ENCODE measurements around the gene FILIP1. TPM values are rescaled to one million over a fixed set of nuclear protein-coding genes. Genes with fewer than 3 reads are reported as not detected.

FILIP1 gene
- total and polyA plus RNA-seq, 2 of the 8 experiments (the other 6 are each of a cell fraction or from before 2014, with no cell fraction given) = 2.4 to 5.7 TPM

DNA sequence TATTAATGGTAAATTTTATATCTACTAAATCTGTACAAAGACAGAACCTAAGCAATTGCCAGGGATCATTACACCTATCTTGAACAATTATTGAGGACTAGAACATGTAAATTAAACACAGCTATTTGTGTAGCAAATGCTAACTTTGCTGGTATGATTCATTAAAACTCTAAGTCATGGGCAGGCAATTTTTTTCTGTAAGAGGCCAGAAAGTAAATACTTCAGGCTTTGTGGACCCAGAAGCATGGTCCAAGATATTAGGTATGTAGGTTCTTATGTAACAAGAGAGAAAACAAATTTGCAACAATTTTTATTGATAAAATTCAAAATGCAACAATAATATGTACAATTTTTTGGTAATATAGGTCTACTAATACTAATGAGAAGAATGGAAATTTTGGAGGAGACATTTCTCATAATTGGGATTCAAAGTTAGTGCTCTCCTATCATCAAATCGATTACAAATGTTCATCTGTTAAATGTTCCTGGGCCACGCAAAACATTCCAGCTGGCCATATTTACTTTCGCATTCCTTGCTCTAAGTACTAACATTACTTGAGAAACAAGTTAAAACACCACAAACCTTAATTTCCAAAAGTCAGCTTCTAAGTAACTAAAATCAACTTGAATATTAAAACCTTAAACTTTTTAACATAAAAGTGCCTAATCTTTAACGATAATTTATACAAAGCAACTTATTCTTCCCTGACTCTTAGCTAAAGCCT lies 213.3 kb downstream of the FILIP1 start:
- H4K5ac ChIP-seq (ENCODE audit: insufficient read length, low read depth, low read length) = peak overlapping the region; percentile 74
- no peak overlapping the region for H3K18ac ChIP-seq (ENCODE audit: extremely low read depth, low read length)
- peaks cover 31 to 91% of the 10 kb centered on the region in 2 experiments for H3K79me2 ChIP-seq (ENCODE audit: control insufficient read depth in 1 of 2, insufficient read depth in 2 of 2, low read length in 2 of 2)
- H2BK5ac ChIP-seq (ENCODE audit: low read depth, low read length) = no peak overlapping the region
- H3K4me3 ChIP-seq (ENCODE audit: extremely low read depth in 1 of 4, insufficient read depth in 2 of 4, low read depth in 3 of 4, low read length in 4 of 4) = peak overlapping the region in 1 of 4 experiments; percentile 99; a peak in 2 of 8 replicates
- no peak overlapping the region for H2AFZ ChIP-seq (ENCODE audit: low read length)
- H3K27me3 ChIP-seq (replicated peaks in 1 of 4; ENCODE audit: control insufficient read depth in 3 of 4, extremely low read depth in 1 of 4, insufficient read depth in 3 of 4, low read length in 3 of 4) = no peaks in the 10 kb centered on the region
- no peaks in the 10 kb centered on the region for H3K9me3 ChIP-seq (ENCODE audit: insufficient read depth in 2 of 2, low read depth in 1 of 2, low read length in 1 of 2)
- WGBS, 2 experiments (ENCODE audit: extremely low coverage in 1 of 2, insufficient coverage in 1 of 2, insufficient read length in 1 of 2, insufficient replicate concordance in 2 of 2, low coverage in 1 of 2, low lambda C conversion rate in 2 of 2, missing lambda C conversion rate in 1 of 2) = 85% methylated on average over 4 of the region's 4 CpGs; no CpG with 5 or more reads in 1 of the 2 experiments
- no peak overlapping the region for H3K4ac ChIP-seq (replicated peaks; ENCODE audit: insufficient read length, low read depth, low read length)
- H3K14ac ChIP-seq (ENCODE audit: insufficient read length) = no peak overlapping the region
- no peak overlapping the region for H2BK12ac ChIP-seq (ENCODE audit: low read depth, low read length)
- FAIRE-seq = no peak
- POLR2A ChIA-PET (ENCODE audit: partially characterized antibody) = interaction anchor here (1.1 to 2.1 kb wide), 2 partner anchors 10 to 239 kb away, joined by 3 to 7 read pairs; no protein-coding TSS in a partner anchor
- H4K20me1 ChIP-seq (replicated peaks in 1 of 2; ENCODE audit: control insufficient read depth in 1 of 2, insufficient read depth in 2 of 2, low read length in 2 of 2) = peaks cover 2 to 4% of the 10 kb centered on the region in 2 experiments
- CTCF ChIA-PET (ENCODE audit: partially characterized antibody) = interaction anchor here (8.7 kb wide), 1 partner anchor 13 kb away, joined by 66 read pairs; no protein-coding TSS in a partner anchor
- H3K27ac ChIP-seq (ENCODE audit: low read depth, low read length) = no peak overlapping the region
- H3K23me2 ChIP-seq (ENCODE audit: low read depth, low read length) = no peaks in the 10 kb centered on the region
- H2BK15ac ChIP-seq (ENCODE audit: low read length) = no peak overlapping the region
- no peak overlapping the region for H2BK20ac ChIP-seq (ENCODE audit: low read length)
- no peak overlapping the region for H2AK5ac ChIP-seq (ENCODE audit: low read depth, low read length)
- H3K23ac ChIP-seq (ENCODE audit: insufficient read length) = no peak overlapping the region
- no peak overlapping the region for H3K56ac ChIP-seq (replicated peaks; ENCODE audit: insufficient read length, low read depth, low read length)
- peak overlapping the region; percentile 22 to 92; a peak in 2 of 4 replicates for H3K4me2 ChIP-seq (ENCODE audit: insufficient read depth in 1 of 2, low read depth in 2 of 2, low read length in 2 of 2)
- H4K91ac ChIP-seq (replicated peaks; ENCODE audit: insufficient read length, low read length) = no peak overlapping the region
- no peak overlapping the region for H4K8ac ChIP-seq (ENCODE audit: extremely low read depth, insufficient read depth, low read length)
- H3K4me1 ChIP-seq (replicated peaks in 1 of 4; ENCODE audit: control insufficient read depth in 3 of 4, insufficient read depth in 4 of 4, low read length in 3 of 4) = peaks cover 0 to 17% (median 8%) of the 10 kb centered on the region in 4 experiments; a peak in 3 of 7 replicates
- H3K36me3 ChIP-seq (ENCODE audit: control insufficient read depth in 2 of 4, insufficient read depth in 4 of 4, low read length in 3 of 4) = no peaks in the 10 kb centered on the region; a peak in 1 of 8 replicates
- H2BK120ac ChIP-seq (replicated peaks; ENCODE audit: low read depth, low read length) = no peak overlapping the region
- H3K79me1 ChIP-seq (ENCODE audit: low read depth, low read length) = peaks cover 3% of the 10 kb centered on the region; the same call in 1 of the 2 replicates
- no peak overlapping the region for H3K9ac ChIP-seq (replicated peaks in 1 of 4; ENCODE audit: extremely low read depth in 1 of 4, low read depth in 3 of 4, low read length in 3 of 4)
- no peak for DNase-seq (ENCODE audit: low read depth in 1 of 2, low spot score in 2 of 2)
- TF ChIP-seq GTF2F1 (IDR thresholded peaks at IDR 0.05; ENCODE audit: borderline replicate concordance, low read depth, low read length) (no peak), CHD1 (IDR thresholded peaks at IDR 0.05; ENCODE audit: low read depth, low read length) (no peak), KDM1A (IDR thresholded peaks at IDR 0.05; ENCODE audit: borderline replicate concordance, low read length) (no peak), SAP30 (IDR thresholded peaks at IDR 0.05; ENCODE audit: insufficient read depth, insufficient replicate concordance, low read length) (no peak), POU5F1 (IDR thresholded peaks at IDR 0.05; ENCODE audit: low read depth, low read length) (no peak), SUZ12 (IDR thresholded peaks at IDR 0.05; ENCODE audit: low read length) (no peak), RNF2 (IDR thresholded peaks at IDR 0.05; ENCODE audit: borderline replicate concordance, low read depth, low read length, missing control alignments, poor library complexity, severe bottlenecking) (no peak), GABPA (IDR thresholded peaks at IDR 0.05; ENCODE audit: borderline replicate concordance, insufficient read depth, low read length) (no peak), KDM5A (IDR thresholded peaks at IDR 0.05; ENCODE audit: low read length) (no peak), SIN3A (conservative IDR thresholded peaks at IDR 0.05 in 1 of 2, IDR thresholded peaks at IDR 0.05 in 1 of 2; ENCODE audit: low read depth in 1 of 2, low read length in 2 of 2) (no peak)

Measured in H1 (cell line).